ENCODE measurements around the gene CFAP65.
A peak's percentile ranks its signal among the peaks of the same experiment; 100 is the strongest.

DNA sequence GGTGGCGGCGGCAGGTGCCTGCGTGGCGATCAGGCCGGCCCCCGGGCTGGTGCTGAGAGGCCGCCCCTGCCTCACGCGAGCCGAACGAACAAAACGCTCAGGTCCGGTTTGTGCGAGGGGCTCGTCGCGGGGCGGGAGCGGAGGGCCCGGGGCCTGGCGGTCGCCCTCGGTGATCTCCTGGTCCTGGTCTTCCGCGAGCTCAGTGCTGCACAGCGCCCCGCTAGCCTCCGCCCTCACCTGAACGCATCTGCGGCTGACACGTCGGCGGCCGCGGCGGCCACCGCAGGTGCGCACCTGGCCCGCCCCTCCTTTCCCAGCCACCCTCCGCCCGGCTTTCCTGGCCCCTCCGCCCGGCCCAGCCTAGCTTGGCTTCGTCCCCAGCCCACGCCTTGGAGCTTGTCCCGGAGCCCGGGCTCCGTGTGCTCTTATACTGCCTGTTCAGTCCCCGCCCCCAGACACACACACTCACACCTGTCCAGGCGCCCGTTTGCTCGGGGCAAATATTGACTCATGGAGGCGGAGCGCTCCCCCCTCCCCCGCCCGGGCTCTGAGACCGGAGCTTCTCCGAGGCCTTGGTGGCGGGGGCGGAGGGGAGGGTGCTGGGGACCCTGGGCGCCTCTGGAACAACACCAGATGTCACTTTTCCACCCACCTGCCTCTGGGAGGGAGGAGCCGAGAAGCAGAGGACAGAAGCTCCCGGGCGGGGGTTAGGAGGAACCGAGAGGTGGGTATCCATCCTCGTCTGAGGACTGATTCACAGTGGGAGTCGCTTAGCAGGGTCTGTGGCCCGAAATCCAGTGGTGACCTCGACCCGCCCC, 39.5 kb downstream of the CFAP65 start:
- peak; percentile 47 for TF ChIP-seq YY1 (IDR thresholded peaks at IDR 0.05; ENCODE audit: extremely low read depth, insufficient replicate concordance, low read depth, low read length)
- no peak for TF ChIP-seq EZH2 (IDR thresholded peaks at IDR 0.05)
- no peak for TF ChIP-seq ZFX (IDR thresholded peaks at IDR 0.05)
- no peak for TF ChIP-seq EGR1 (IDR thresholded peaks at IDR 0.05; ENCODE audit: low read depth)
- TF ChIP-seq, protein P1, sequence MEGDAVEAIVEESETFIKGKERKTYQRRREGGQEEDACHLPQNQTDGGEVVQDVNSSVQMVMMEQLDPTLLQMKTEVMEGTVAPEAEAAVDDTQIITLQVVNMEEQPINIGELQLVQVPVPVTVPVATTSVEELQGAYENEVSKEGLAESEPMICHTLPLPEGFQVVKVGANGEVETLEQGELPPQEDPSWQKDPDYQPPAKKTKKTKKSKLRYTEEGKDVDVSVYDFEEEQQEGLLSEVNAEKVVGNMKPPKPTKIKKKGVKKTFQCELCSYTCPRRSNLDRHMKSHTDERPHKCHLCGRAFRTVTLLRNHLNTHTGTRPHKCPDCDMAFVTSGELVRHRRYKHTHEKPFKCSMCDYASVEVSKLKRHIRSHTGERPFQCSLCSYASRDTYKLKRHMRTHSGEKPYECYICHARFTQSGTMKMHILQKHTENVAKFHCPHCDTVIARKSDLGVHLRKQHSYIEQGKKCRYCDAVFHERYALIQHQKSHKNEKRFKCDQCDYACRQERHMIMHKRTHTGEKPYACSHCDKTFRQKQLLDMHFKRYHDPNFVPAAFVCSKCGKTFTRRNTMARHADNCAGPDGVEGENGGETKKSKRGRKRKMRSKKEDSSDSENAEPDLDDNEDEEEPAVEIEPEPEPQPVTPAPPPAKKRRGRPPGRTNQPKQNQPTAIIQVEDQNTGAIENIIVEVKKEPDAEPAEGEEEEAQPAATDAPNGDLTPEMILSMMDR (IDR thresholded peaks at IDR 0.05 in 2 of 3, conservative IDR thresholded peaks at IDR 0.05 in 1 of 3; ENCODE audit: borderline replicate concordance in 1 of 3, insufficient read depth in 1 of 3, low read depth in 2 of 3, low read length in 2 of 3): no peak
- no peak for TF ChIP-seq REST (IDR thresholded peaks at IDR 0.05; ENCODE audit: low read depth)
- no peak for TF ChIP-seq CBX3 (IDR thresholded peaks at IDR 0.05; ENCODE audit: low read depth)
- TF ChIP-seq MAX (IDR thresholded peaks at IDR 0.05): no peak
